GM12878 (cell line): ENCODE data around the gene LANCL1. TPM values are rescaled to one million over a fixed set of nuclear protein-coding genes. Genes with fewer than 3 reads are reported as not detected.
A peak's percentile ranks its signal among the peaks of the same experiment; 100 is the strongest.

ENCODE experiments used
- BHLHE40 ChIP-seq, 2 experiments: fragments of 450-650 bp in 1 of 2; IDR thresholded peaks; 2 replicates each; pipeline ENCODE4 v1.6.1; 2011 to 2017; ENCODE audit warnings: low read depth in 2 of 2, borderline replicate concordance in 1 of 2, improper control_type of control experiment in 1 of 2, low read length in 1 of 2, mild to moderate bottlenecking in 1 of 2
- CREB1 ChIP-seq: IDR thresholded peaks from 2 replicates; pipeline ENCODE4 v1.6.1; 2012; ENCODE audit warnings: low read depth, mild to moderate bottlenecking, inconsistent platforms
- CUX1 ChIP-seq: IDR thresholded peaks from 2 replicates; pipeline ENCODE4 v1.6.1; 2012; ENCODE audit warnings: improper control_type of control experiment, low read depth, low read length; ENCODE audit not compliant: insufficient replicate concordance
- EP300 ChIP-seq, 2 experiments: fragments of 150-350 bp in 1 of 2; IDR thresholded peaks; 2 replicates each; pipeline ENCODE4 v1.6.1; 2011 to 2012; ENCODE audit warnings: low read depth in 2 of 2, low read length in 2 of 2, borderline replicate concordance in 1 of 2, improper control_type of control experiment in 1 of 2, inconsistent platforms in 1 of 2; ENCODE audit not compliant: control insufficient read depth in 1 of 2
- IKZF2 ChIP-seq, 2 experiments: fragments of 450-650 bp; IDR thresholded peaks; 2 replicates each; pipeline ENCODE4 v1.6.1; 2017; ENCODE audit warnings: mild to moderate bottlenecking in 2 of 2, moderate library complexity in 2 of 2
- JUND ChIP-seq: IDR thresholded peaks from 2 replicates; pipeline ENCODE4 v1.6.1; 2012; ENCODE audit warnings: low read depth, mild to moderate bottlenecking, low read length, improper control_type of control experiment, moderate library complexity
- MEF2B ChIP-seq: fragments of 450-650 bp; IDR thresholded peaks from 2 replicates; pipeline ENCODE4 v1.6.1; 2018; ENCODE audit warnings: mild to moderate bottlenecking, moderate library complexity; ENCODE audit not compliant: partially characterized antibody, poor library complexity, severe bottlenecking
- MXI1 ChIP-seq: fragments of 150-350 bp; IDR thresholded peaks from 2 replicates; pipeline ENCODE4 v1.6.1; 2011; ENCODE audit warnings: low read depth, mild to moderate bottlenecking, inconsistent platforms, low read length, improper control_type of control experiment
- SMARCA5 ChIP-seq: fragments of 450-650 bp; IDR thresholded peaks from 2 replicates; pipeline ENCODE4 v1.6.1; 2017; ENCODE audit warnings: mild to moderate bottlenecking
- SPI1 ChIP-seq: IDR thresholded peaks from 2 replicates; pipeline ENCODE4 v1.6.1; 2011; ENCODE audit warnings: low read depth, mild to moderate bottlenecking, low read length, moderate library complexity, borderline replicate concordance; ENCODE audit not compliant: insufficient read depth
- TCF12 ChIP-seq: IDR thresholded peaks from 2 replicates; pipeline ENCODE4 v1.6.1; 2011; ENCODE audit warnings: low read depth, mild to moderate bottlenecking, low read length
- ZBTB40 ChIP-seq: fragments of 450-650 bp; IDR thresholded peaks from 2 replicates; pipeline ENCODE4 v1.6.1; 2016; ENCODE audit warnings: mild to moderate bottlenecking, moderate library complexity, borderline replicate concordance
- ZNF687 ChIP-seq: fragments of 450-650 bp; IDR thresholded peaks from 2 replicates; pipeline ENCODE4 v1.6.1; 2017; ENCODE audit warnings: mild to moderate bottlenecking, moderate library complexity
- polyA plus RNA-seq, 11 experiments: library from polyadenylated mRNA; depleted of rRNA in 4 of 11; unstranded in 6 of 11; stranded (reverse) in 5 of 11; fragments of >200 nt; fragmentation: Nextera tagmentation in 4 of 11; fragmentation: Illumina TruSeq in 1 of 11; extraction: Ambion mirVana in 4 of 11; extraction: Trizol in 1 of 11; gene quantifications; 1 replicate in 1 of 11; 2 replicates in 10 of 11; pipeline versions ENCODE4 v1.2.1 to v1.2.3, GENCODE V29; 2011 to 2016; ENCODE audit warnings: inconsistent platforms in 2 of 11, missing spikeins in 2 of 11, low read depth in 1 of 11
- total RNA-seq, 4 experiments: library from RNA; depleted of rRNA in 3 of 4; stranded (reverse); fragments of >200 nt in 3 of 4; fragmentation: Illumina TruSeq in 1 of 4; extraction: Trizol in 1 of 4; gene quantifications; 2 replicates each; pipeline versions ENCODE4 v1.2.1 to v1.2.3, GENCODE V29; 2013 to 2021

LANCL1 gene
- total and polyA plus RNA-seq, 10 of the 15 experiments (the other 5 are each of a cell fraction or from before 2014, with no cell fraction given): 13.6 to 79.1 (median 26.9) TPM

GRCh38 chr2:210460322-210461227, 16.0 kb downstream of the LANCL1 start (continued):
- peak; percentile 74 for TF ChIP-seq ZNF687
- TF ChIP-seq ZBTB40: no peak
- TF ChIP-seq EP300 (IDR thresholded peaks at IDR 0.05; ENCODE audit: borderline replicate concordance in 1 of 2, control insufficient read depth in 1 of 2, low read depth in 2 of 2, low read length in 2 of 2): peak in 1 of 2 experiments; percentile 38; a peak in 2 of 4 replicates
- peak; percentile 15 for TF ChIP-seq SMARCA5
- no peak for TF ChIP-seq CREB1
- TF ChIP-seq SPI1: peak; percentile 16; the same call in 1 of the 2 replicates
- no peak for TF ChIP-seq JUND
- peak in 1 of 2 experiments; percentile 28; a peak in 1 of 4 replicates for TF ChIP-seq IKZF2 (IDR thresholded peaks at IDR 0.05)
- 0 out of 4 replicates have a peak, but pooled peaks of 1 of the 2 experiments have one; percentile 6 for TF ChIP-seq BHLHE40 (IDR thresholded peaks at IDR 0.05; ENCODE audit: borderline replicate concordance in 1 of 2, low read depth in 2 of 2, low read length in 1 of 2)
- 0 out of 2 replicates have a peak, but pooled peaks have one; percentile 14 for TF ChIP-seq TCF12
- peak; percentile 40 for TF ChIP-seq CUX1
- peak; percentile 31; the same call in 1 of the 2 replicates for TF ChIP-seq MXI1
- peak; percentile 9 for TF ChIP-seq MEF2B
